Measurements from ENCODE around the gene ZBTB46. TPM values are rescaled to one million over a fixed set of nuclear protein-coding genes. Genes with fewer than 3 reads are reported as not detected.

The ZBTB46 gene
- total RNA-seq, 1 donor: 0.36 TPM

GRCh38 chr20:63772781-63773518, 58.1 kb downstream of the ZBTB46 start:
- Histone ChIP-seq H3K4me3 (ENCODE audit: insufficient read depth, low read length) (no peak overlapping the region), H2AFZ (ENCODE audit: low read length) (no peak overlapping the region), H3K4me2 (ENCODE audit: insufficient read depth, low read length) (no peak overlapping the region), H3K4me1 (ENCODE audit: insufficient read depth, low read length) (no peaks in the 10 kb centered on the region), H3K27me3 (ENCODE audit: insufficient read depth, low read length) (peaks cover 4% of the 10 kb centered on the region), H3K27ac (ENCODE audit: low read depth, low read length) (no peak overlapping the region), H3K79me2 (ENCODE audit: insufficient read depth, low read length) (no peaks in the 10 kb centered on the region), H3K9me3 (ENCODE audit: low read depth, low read length) (no peaks in the 10 kb centered on the region), H4K20me1 (ENCODE audit: insufficient read depth, low read length) (no peaks in the 10 kb centered on the region), H3K36me3 (ENCODE audit: insufficient read depth, low read length) (no peaks in the 10 kb centered on the region)
- peak; percentile 57 for DNase-seq (ENCODE audit: insufficient read length, low spot score, missing footprints)
- TF ChIP-seq CTCF (IDR thresholded peaks at IDR 0.05; ENCODE audit: extremely low read depth, low read depth, low read length): no peak

DNA sequence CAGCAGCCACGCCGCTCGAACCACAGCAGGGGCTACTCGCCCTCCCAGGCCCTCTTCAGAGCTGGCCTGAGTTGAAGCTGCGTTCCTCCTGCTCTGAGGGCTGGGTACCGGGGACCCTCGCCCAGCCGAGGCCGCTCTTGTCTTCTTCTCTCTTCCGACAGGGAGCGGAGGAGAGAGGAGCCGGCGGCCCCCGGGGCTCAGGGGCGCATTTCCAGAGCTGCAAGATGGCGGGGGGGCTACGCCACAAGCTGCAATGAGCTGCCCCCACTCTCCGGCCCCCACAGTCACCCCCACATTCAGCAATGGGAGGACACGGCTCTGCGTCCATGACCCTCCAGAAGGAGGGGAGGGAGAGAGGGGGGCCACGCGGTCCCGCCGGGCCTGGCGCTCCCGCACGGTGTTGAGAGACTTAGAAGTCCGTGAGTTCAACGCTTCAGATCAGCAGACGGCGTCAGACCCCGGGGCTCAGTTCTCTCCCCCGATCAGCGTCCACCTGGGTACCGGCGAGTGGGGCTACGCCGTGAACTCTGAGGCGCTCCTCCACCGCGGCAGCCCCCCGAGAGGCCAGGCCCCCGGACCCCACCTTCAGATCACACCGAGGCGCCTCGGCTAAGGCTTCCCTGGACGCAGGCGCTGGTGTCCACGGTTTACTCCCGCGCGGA, 59.9 kb downstream of the ZBTB46 start:
- no peaks in the 10 kb centered on the region for H3K79me2 ChIP-seq (ENCODE audit: insufficient read depth, low read length)
- TF ChIP-seq CTCF (IDR thresholded peaks at IDR 0.05; ENCODE audit: extremely low read depth, low read depth, low read length): no peak
- no peak overlapping the region for H3K4me2 ChIP-seq (ENCODE audit: insufficient read depth, low read length)
- no peak overlapping the region for H3K4me3 ChIP-seq (ENCODE audit: insufficient read depth, low read length)
- DNase-seq (ENCODE audit: insufficient read length, low spot score, missing footprints): peak; percentile 38
- H2AFZ ChIP-seq (ENCODE audit: low read length): no peak overlapping the region
- no peaks in the 10 kb centered on the region for H3K36me3 ChIP-seq (ENCODE audit: insufficient read depth, low read length)
- no peaks in the 10 kb centered on the region for H4K20me1 ChIP-seq (ENCODE audit: insufficient read depth, low read length)
- no peak overlapping the region for H3K27ac ChIP-seq (ENCODE audit: low read depth, low read length)
- no peaks in the 10 kb centered on the region for H3K9me3 ChIP-seq (ENCODE audit: low read depth, low read length)
- H3K4me1 ChIP-seq (ENCODE audit: insufficient read depth, low read length): no peaks in the 10 kb centered on the region
- H3K27me3 ChIP-seq (ENCODE audit: insufficient read depth, low read length): peaks cover 4% of the 10 kb centered on the region

DNA sequence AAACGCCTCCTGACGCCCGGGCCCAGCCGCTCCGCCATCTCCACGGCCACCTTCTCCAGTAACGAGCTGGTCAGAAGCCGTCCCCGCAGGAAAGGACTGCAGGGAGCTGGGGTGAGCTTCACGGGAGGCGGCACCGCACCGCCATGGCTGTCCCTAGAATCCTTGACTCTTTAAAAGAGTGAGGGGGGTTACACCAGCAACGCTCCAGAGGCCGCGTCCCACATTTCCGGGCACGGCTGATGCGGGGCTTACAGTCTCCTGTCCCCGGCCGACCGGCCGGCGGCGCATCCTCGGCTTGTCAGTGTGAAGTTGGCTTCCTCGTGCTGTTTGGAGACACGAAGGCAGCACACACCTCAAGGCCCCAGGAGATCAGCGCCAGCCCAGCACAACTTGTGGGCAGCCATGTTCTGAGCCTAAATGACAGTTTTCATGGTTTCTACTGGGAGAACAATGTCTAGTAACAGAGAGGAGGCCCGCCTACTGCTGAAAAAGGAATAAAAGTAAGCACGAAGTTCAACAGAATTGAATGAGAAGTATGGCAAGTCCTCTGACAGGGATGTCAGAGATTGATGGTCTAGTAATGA, 61.1 kb downstream of the ZBTB46 start:
- peak; percentile 71 for DNase-seq (ENCODE audit: insufficient read length, low spot score, missing footprints)
- H3K4me3 ChIP-seq (ENCODE audit: insufficient read depth, low read length): no peak overlapping the region
- no peak overlapping the region for H3K4me2 ChIP-seq (ENCODE audit: insufficient read depth, low read length)

More for the DNA sequence above, 61.1 kb downstream of the ZBTB46 start:
- H3K4me1 ChIP-seq (ENCODE audit: insufficient read depth, low read length): no peaks in the 10 kb centered on the region
- H3K9me3 ChIP-seq (ENCODE audit: low read depth, low read length): no peaks in the 10 kb centered on the region
- H4K20me1 ChIP-seq (ENCODE audit: insufficient read depth, low read length): no peaks in the 10 kb centered on the region
- H2AFZ ChIP-seq (ENCODE audit: low read length): no peak overlapping the region
- no peak for TF ChIP-seq CTCF (IDR thresholded peaks at IDR 0.05; ENCODE audit: extremely low read depth, low read depth, low read length)
- no peak overlapping the region for H3K27ac ChIP-seq (ENCODE audit: low read depth, low read length)
- H3K79me2 ChIP-seq (ENCODE audit: insufficient read depth, low read length): no peaks in the 10 kb centered on the region
- peaks cover 4% of the 10 kb centered on the region for H3K27me3 ChIP-seq (ENCODE audit: insufficient read depth, low read length)
- H3K36me3 ChIP-seq (ENCODE audit: insufficient read depth, low read length): no peaks in the 10 kb centered on the region
